Esophagus squamous epithelium (tissue), 4 donors: ENCODE results near the gene METTL22.

Source experiments
- POLR2A ChIP-seq, 4 donors: fragments of 450-650 bp; IDR thresholded peaks; one replicate each; pipeline ENCODE4 v1.6.1; 2017; ENCODE audit warnings: antibody characterized with exemption in 4 of 4, mild to moderate bottlenecking in 4 of 4, moderate library complexity in 3 of 4
- TF ChIP-seq, protein P1 (sequence below), 6 experiments: fragments of 450-650 bp in 4 of 6; fragments of 200-600 bp in 2 of 6; sonication (generic) in 2 of 6; IDR thresholded peaks; one replicate each; pipeline ENCODE4 v1.5.1; 2016 to 2019; ENCODE audit warnings: antibody characterized with exemption in 6 of 6, mild to moderate bottlenecking in 4 of 6, moderate library complexity in 4 of 6

GRCh38 chr16:8583199-8583598 is 38.3 kb upstream of the METTL22 start:
- TF ChIP-seq, protein P1, sequence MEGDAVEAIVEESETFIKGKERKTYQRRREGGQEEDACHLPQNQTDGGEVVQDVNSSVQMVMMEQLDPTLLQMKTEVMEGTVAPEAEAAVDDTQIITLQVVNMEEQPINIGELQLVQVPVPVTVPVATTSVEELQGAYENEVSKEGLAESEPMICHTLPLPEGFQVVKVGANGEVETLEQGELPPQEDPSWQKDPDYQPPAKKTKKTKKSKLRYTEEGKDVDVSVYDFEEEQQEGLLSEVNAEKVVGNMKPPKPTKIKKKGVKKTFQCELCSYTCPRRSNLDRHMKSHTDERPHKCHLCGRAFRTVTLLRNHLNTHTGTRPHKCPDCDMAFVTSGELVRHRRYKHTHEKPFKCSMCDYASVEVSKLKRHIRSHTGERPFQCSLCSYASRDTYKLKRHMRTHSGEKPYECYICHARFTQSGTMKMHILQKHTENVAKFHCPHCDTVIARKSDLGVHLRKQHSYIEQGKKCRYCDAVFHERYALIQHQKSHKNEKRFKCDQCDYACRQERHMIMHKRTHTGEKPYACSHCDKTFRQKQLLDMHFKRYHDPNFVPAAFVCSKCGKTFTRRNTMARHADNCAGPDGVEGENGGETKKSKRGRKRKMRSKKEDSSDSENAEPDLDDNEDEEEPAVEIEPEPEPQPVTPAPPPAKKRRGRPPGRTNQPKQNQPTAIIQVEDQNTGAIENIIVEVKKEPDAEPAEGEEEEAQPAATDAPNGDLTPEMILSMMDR (IDR thresholded peaks at IDR 0.05): no peak
- no peak for TF ChIP-seq POLR2A (IDR thresholded peaks at IDR 0.05)
